ENCODE measurements around the gene CHID1.

Gene CHID1

GRCh38 chr11:910589-911030 is at the start of gene CHID1:
CHID1 (minus strand) TSS chr11:910810; CDS start chr11:904816, 5,994 bp downstream.
- peak; percentile 90 for DNase-seq (ENCODE audit: low spot score)

GRCh38 chr11:959608-960007 is 49.0 kb upstream of the CHID1 start:
- DNase-seq (ENCODE audit: low spot score) = no peak

- no peak for DNase-seq (ENCODE audit: low spot score)
These were observed 48.4 kb upstream of the CHID1 start for GRCh38 chr11:959027-959426.

- no peak for DNase-seq (ENCODE audit: low spot score)
These were observed 47.5 kb upstream of the CHID1 start for GRCh38 chr11:958101-958500.

- no peak for DNase-seq (ENCODE audit: low spot score)
These were observed 46.8 kb upstream of the CHID1 start for GRCh38 chr11:957212-957920.

GRCh38 chr11:955154-956063 is 44.8 kb upstream of the CHID1 start:
- no peak for DNase-seq (ENCODE audit: low spot score)

GRCh38 chr11:954392-955153 is 44.0 kb upstream of the CHID1 start:
- DNase-seq (ENCODE audit: low spot score) = no peak

GRCh38 chr11:953512-953911 is 42.9 kb upstream of the CHID1 start:
- no peak for DNase-seq (ENCODE audit: low spot score)

- no peak for DNase-seq (ENCODE audit: low spot score)
These were observed 42.1 kb upstream of the CHID1 start for GRCh38 chr11:952406-953385.

- no peak for DNase-seq (ENCODE audit: low spot score)
These were observed 40.9 kb upstream of the CHID1 start for GRCh38 chr11:951507-951906.

- DNase-seq (ENCODE audit: low spot score) = no peak
These were observed 37.1 kb upstream of the CHID1 start for GRCh38 chr11:947744-948143.

GRCh38 chr11:945986-946385 is 35.4 kb upstream of the CHID1 start:
- DNase-seq (ENCODE audit: low spot score) = no peak

- DNase-seq (ENCODE audit: low spot score) = no peak
These were observed 34.3 kb upstream of the CHID1 start for GRCh38 chr11:944711-945470.

- DNase-seq (ENCODE audit: low spot score) = no peak
These were observed 32.2 kb upstream of the CHID1 start for GRCh38 chr11:942823-943222.

GRCh38 chr11:940496-941135 is 30.0 kb upstream of the CHID1 start:
- no peak for DNase-seq (ENCODE audit: low spot score)

- DNase-seq (ENCODE audit: low spot score) = no peak
These were observed 27.2 kb upstream of the CHID1 start for GRCh38 chr11:937841-938261.

- DNase-seq (ENCODE audit: low spot score) = no peak
These were observed 25.6 kb upstream of the CHID1 start for GRCh38 chr11:936199-936598.

- DNase-seq (ENCODE audit: low spot score) = no peak
These were observed 23.9 kb upstream of the CHID1 start for GRCh38 chr11:934527-934926.

- no peak for DNase-seq (ENCODE audit: low spot score)
These were observed 23.3 kb upstream of the CHID1 start for GRCh38 chr11:933936-934335.
